Pericardium fibroblast (primary cell): Measurements from ENCODE around the gene MRPL49. TPM values are rescaled to one million over a fixed set of nuclear protein-coding genes. Genes with fewer than 3 reads are reported as not detected.

Experiments
- total RNA-seq: library from RNA; depleted of rRNA; stranded (reverse); fragments of >200 nt; gene quantifications from 2 replicates; pipeline ENCODE4 v1.2.3, GENCODE V29; 2015

The MRPL49 gene
- total RNA-seq, result 40.8 and 56.9 TPM in 2 replicates

DNA sequence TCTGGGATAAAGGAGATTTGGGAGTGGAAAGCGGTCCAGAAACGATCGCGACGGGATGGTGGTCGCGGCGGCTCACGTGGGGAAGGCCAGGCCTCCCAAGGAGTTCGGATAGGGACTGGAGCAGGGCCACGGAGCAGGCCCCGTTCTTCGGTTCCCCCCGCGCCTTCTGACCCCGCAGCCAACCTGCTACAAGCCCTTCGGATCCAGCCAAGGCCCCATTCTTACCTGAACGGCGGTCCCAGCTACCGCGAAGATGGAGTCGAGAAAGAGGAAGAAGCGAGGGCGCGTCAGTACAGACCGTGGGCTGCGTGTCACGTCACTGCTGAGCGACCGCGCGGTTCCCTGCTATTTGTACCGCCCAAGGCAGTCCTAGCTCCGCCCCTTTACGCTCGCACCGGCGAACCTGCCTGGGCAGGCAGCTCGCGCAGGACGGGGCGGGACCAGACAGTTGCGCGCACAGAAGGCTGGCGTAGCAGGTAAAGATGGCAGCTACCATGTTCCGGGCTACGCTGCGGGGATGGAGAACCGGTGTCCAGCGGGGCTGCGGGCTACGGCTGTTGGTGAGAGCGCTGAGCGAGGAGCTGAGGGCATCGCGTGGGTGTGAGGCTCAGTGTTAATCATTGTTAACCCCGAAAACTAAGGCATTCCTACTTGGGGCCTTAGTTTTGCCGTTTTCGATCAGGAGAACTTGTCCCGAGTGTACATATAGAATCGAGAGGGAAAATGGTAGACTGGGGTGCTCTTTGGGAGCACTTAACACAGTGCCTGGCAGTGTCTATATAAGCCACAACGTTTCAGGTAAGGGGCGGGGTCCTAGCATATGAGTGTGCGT, at the start of gene MRPL49, which contains the start of gene FAU:
TSS of gene MRPL49 (plus strand) at position 457 of the 832 bp plus-strand sequence. CDS start at position 483, 26 bp downstream.
TSS of gene FAU (minus strand) at position 270 of the 832 bp plus-strand sequence. CDS start 321 bp downstream, outside the sequence.

DNA sequence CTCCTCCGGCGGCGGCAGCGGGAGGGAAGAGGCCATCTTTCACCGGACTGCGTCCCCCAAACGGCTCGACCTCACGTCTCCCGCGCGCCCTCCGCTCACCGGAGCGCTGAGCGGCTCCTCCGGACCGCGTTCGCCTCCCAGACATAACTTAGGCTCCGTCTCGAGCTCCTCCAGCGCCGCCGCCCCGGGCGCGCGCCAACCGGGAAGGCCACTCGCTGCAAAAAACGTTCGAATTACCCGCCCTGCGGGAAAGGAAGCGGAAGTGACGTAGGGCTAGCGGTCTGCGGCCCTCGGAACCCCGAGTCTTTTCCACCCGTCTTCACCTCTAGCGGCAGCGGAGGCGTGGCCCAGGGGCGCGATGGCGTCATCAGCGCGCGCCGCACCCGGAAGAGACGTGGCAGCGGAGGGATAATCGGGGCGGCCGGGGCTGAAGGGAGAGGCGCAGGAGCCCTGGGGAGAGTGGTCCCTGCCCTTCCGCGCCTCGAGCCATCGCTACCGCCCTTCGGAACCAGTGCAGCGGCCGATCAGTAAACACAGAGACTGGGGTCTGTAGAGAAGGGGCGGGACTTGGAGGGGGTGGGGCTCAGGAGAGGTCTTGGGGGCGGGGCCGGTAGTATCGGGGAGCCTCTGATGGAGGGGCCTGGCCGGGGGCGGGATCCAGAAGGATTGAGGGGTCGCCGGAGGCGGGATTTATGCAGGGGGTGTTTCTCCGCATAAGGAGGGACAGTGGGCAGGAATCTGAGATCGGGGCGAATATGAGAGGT, 38.1 kb upstream of the MRPL49 start, which contains the start of the genes CDCA5 and ZFPL1:
TSS of gene CDCA5 (minus strand) at position 207 of the 764 bp plus-strand sequence. CDS start at position 145, 62 bp downstream.
TSS of gene ZFPL1 (plus strand) at position 389 of the 764 bp plus-strand sequence. CDS start 477 bp downstream, outside the sequence.

DNA sequence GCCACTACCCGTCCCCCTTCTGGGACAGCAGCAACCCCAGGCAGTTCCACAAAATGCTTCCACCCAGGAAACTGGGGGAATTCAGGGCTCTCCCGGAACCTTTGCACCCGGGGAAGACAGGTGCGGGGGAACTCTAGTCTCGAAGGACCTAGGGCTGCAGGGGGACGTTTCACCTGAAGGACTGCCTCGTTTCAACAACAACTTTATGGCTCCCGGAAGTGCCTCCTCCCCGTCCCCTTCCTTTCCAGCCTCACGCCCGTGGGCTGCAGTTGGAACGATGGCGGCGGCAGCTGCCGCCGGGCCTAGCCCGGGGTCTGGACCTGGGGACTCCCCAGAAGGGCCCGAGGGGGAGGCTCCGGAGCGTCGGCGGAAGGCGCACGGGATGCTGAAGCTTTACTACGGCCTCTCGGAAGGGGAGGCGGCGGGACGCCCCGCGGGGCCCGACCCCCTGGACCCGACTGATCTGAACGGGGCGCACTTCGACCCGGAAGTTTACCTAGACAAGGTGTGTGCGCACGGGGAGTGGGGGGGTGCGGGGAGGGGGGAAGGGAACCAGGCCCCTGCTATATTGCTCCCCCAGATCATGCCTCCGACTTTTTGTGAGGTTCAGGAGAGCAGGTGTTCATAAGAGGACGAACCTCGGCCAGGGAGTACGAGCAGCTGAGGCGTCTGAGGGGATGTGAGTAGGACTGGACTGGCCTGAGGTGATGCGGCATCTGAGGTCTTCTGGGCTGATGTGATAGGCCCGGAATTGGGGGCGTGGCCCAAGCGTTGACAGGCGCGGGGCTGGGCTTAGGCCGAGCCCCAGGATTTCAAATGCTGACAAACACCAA, 25.9 kb upstream of the MRPL49 start, which contains the start of gene VPS51:
TSS of gene VPS51 (plus strand) at position 241 of the 833 bp plus-strand sequence. CDS start at position 278, 37 bp downstream.

DNA sequence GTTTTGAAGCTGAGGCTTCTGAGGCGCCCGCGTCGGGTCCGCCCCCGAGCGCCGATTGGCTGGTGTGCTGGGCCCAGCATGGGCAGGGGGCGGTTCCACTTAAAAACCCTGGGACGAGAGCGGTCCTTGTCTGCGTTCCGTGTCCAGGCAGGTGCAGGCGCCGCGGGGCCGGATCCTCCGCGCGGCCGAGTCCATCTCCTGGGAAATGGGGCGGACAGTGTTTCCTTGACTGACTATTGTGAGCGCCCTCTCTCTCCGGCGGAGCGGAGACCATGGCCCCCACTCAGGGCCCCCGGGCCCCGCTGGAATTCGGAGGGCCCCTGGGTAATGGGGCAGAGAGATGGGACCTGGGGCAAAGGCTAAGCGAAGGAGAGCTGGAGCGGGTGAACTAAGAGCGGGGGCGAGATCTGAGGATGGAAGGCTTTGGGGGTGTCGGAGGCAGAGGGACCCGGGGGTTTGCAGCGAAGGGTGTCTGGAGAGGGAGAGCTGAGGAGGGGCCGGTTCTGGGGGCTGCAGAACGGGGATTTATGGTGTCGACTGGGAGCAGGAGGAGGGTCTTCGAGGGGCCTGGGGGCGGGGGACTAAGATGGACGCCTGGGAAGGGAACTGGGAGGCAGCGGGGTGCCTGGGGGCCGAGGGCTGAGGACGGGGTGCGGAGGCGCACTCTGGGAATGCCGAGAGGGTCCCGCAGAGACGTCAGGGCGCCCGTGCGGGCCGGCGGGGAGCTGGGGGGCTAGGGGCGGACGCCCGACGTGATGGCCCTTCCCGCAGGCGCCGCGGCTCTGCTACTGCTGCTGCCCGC, 10.2 kb upstream of the MRPL49 start, which contains the start of gene TM7SF2:
TSS of gene TM7SF2 (plus strand) at position 129 of the 802 bp plus-strand sequence. CDS start at position 273, 144 bp downstream.

DNA sequence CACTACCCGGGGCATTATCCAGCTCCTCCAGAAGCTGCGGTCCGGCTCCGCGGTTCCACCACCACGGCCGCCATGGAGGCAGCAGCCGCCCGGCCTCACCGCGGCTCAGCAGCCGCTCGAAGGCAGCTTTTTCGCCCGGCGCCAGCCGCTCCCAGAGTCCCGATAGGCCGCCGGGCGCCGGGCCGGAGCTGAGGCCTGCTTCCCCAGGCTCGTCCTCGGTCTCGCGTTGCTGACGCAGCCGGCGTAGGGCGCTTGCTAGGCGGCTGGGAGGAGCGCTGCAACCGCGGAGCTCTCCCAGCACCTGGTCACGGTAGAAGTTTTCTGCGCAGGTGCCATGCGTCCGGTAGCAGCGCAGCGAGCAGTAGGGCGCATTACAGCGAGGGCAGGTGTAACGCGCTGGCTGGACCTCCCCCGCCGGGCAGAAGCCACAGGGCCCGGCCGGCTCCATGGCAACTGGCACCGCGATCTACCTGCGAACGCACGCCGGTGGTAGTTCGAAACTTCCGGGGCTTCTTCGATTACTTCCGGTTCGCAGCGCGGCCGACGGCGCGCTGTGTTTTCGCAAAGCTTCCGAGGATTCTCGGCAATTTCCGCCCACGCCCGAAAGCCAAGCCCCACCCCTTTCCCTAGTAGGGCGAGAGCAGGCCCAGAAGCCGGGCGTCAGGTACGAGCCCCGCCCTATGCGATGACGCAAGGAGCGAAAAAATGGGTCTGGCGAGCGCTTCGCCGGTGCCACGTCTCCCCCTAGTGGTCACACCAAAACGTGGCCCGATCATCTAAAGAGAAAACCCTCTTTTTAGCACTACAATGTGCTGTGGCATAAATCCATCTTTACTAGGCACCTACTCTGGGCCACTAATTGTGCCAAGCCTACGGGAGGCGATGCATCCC, 4.7 kb upstream of the MRPL49 start, which contains the start of gene ZNHIT2:
TSS of gene ZNHIT2 (minus strand) at position 496 of the 891 bp plus-strand sequence. CDS start at position 448, 48 bp downstream.

DNA sequence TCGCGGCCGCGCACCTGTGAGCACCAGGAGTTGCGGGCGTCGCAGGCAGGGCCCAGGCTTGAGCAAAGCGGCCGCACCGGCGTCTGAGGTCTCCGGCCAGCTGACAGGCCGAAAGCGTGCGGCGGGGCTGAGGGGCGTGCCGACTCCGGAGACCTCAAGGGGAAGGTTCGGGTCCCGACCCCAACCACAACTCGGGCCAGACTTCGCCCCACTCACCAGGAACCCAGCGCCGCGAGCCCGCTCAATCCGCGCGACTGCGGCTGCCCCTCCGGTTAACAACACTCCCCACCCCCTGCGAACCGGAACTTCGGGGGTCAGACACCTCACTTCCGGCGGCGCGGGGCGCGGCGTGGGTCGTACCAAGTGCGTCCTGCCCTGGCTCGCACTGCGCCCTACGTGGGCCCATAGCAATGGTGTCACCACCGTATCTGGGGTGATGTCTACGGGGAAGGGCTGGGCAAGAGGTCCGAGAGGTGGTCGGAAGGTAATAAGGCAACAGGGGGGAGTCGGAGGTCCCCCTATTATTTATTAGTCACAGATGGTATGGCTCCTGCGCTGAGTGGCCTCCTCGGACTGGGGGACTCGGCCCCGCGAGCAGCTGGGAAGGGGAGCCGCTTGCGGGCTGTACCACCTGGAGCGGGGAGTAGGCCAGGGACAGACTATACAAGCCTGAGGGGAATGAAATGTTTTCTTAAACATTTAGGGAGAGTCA, 12.3 kb downstream of the MRPL49 start, which contains the start of gene SYVN1:
TSS of gene SYVN1 (minus strand) at position 280 of the 712 bp plus-strand sequence. CDS start 918 bp downstream, outside the sequence.

DNA sequence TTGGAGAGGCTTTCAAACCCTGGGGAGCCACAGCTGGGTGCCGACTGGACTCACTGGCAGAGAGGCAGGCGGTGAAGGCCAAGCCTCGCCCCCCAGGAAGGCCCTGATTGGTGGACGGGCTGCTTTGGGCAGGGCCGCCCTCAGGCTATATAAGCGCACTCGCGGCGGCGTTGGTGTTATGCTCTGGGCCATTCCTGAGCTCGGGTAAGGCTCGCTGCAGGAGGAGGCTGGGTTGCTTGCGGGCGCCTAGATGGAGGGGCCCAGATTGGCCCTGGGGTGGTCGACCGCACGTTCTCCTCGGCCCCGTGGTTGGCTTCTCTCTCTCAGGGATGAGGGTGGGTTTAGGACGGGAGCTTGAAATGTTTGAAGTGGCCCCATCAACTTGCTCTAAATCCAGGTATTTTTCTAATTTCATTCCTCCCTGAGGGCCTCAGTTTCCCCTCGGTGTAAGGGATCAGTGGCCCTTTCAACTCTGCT, 48.0 kb downstream of the MRPL49 start, which contains the start of gene SPDYC:
TSS of gene SPDYC (plus strand) at position 176 of the 477 bp plus-strand sequence. CDS start 1,125 bp downstream, outside the sequence.

Other genes with a start within 250 kb of the MRPL49 start
- gene EHD1, start 243.7 kb upstream of the MRPL49 start, total RNA-seq, result 52.1 and 66.7 TPM in 2 replicates
- gene ATG2A, start 205.1 kb upstream of the MRPL49 start, total RNA-seq, result 16.2 and 19.2 TPM in 2 replicates
- gene PPP2R5B, start 197.6 kb upstream of the MRPL49 start, total RNA-seq, result 11.1 and 21.6 TPM in 2 replicates
- 0.35 TPM in 1 of 2 replicates, not detected in the other for gene GPHA2, start 186.4 kb upstream of the MRPL49 start, total RNA-seq
- gene MAJIN, start 150.2 kb upstream of the MRPL49 start, total RNA-seq, result not detected in 2 replicates
- 0.12 and 0.51 TPM in 2 replicates for gene BATF2, start 125.3 kb upstream of the MRPL49 start, total RNA-seq
- gene ARL2, start 108.2 kb upstream of the MRPL49 start, total RNA-seq, result 116 and 119 TPM in 2 replicates
- gene SNX15, start 94.9 kb upstream of the MRPL49 start, total RNA-seq, result 7.8 and 9.4 TPM in 2 replicates
- gene SAC3D1, start 81.1 kb upstream of the MRPL49 start, total RNA-seq, result 19.7 and 23.5 TPM in 2 replicates
- gene NAALADL1, start 63.8 kb upstream of the MRPL49 start, total RNA-seq, result 17.2 and 38.7 TPM in 2 replicates
- gene CDCA5, start 38.3 kb upstream of the MRPL49 start, total RNA-seq, result 1.2 and 2.9 TPM in 2 replicates
- gene ZFPL1, start 38.1 kb upstream of the MRPL49 start, total RNA-seq, result 34.5 TPM in 2 replicates
- 197 and 427 TPM in 2 replicates for gene VPS51, start 26.1 kb upstream of the MRPL49 start, total RNA-seq
- gene TM7SF2, start 10.4 kb upstream of the MRPL49 start, total RNA-seq, result 10.4 and 13.4 TPM in 2 replicates
- gene ZNHIT2, start 4.6 kb upstream of the MRPL49 start, total RNA-seq, result 18.3 and 19.1 TPM in 2 replicates
- gene FAU, start 187 bp upstream of the MRPL49 start, total RNA-seq, result 456 and 558 TPM in 2 replicates
- gene SYVN1, start 12.2 kb downstream of the MRPL49 start, total RNA-seq, result 13.2 and 22.1 TPM in 2 replicates
- gene SPDYC, start 47.9 kb downstream of the MRPL49 start, total RNA-seq, result not detected in 2 replicates
- gene CAPN1, start 59.6 kb downstream of the MRPL49 start, total RNA-seq, result 168 and 189 TPM in 2 replicates
- 2.6 and 3.7 TPM in 2 replicates for gene POLA2, start 139.6 kb downstream of the MRPL49 start, total RNA-seq
- gene CDC42EP2, start 192.5 kb downstream of the MRPL49 start, total RNA-seq, result 35.6 and 79.6 TPM in 2 replicates
- 32.4 and 36.6 TPM in 2 replicates for gene DPF2, start 211.5 kb downstream of the MRPL49 start, total RNA-seq
- gene TIGD3, start 232.4 kb downstream of the MRPL49 start, total RNA-seq, result 0.12 TPM in 1 of 2 replicates, not detected in the other